ENCODE measurements around the gene SEMA3B.
"Not testable (repeated sequence)": the region's sequence is repeated elsewhere in the genome, so short reads cannot be mapped to it uniquely, and the experiment has no call there.

DNA sequence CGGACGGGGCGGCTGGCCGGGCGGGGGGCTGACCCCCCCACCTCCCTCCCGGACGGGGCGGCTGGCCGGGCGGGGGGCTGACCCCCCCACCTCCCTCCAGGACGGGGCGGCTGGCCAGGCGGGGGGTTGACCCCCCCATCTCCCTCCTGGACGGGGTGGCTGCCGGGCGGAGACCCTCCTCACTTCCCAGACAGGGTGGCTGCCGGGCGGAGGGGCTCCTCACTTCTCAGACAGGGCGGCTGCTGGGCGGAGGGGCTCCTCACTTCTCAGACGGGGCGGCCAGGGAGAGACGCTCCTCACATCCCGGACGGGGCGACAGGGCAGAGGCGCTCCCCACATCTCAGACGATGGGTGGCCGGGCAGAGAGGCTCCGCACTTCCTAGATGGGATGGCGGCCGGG, 43.1 kb downstream of the SEMA3B start:
- not testable (repeated sequence) for TF ChIP-seq POLR2A (IDR thresholded peaks at IDR 0.05)
- TF ChIP-seq, protein P1, sequence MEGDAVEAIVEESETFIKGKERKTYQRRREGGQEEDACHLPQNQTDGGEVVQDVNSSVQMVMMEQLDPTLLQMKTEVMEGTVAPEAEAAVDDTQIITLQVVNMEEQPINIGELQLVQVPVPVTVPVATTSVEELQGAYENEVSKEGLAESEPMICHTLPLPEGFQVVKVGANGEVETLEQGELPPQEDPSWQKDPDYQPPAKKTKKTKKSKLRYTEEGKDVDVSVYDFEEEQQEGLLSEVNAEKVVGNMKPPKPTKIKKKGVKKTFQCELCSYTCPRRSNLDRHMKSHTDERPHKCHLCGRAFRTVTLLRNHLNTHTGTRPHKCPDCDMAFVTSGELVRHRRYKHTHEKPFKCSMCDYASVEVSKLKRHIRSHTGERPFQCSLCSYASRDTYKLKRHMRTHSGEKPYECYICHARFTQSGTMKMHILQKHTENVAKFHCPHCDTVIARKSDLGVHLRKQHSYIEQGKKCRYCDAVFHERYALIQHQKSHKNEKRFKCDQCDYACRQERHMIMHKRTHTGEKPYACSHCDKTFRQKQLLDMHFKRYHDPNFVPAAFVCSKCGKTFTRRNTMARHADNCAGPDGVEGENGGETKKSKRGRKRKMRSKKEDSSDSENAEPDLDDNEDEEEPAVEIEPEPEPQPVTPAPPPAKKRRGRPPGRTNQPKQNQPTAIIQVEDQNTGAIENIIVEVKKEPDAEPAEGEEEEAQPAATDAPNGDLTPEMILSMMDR (IDR thresholded peaks at IDR 0.05): not testable (repeated sequence)
